Upper lobe of left lung (tissue), 6 donors: Measurements from ENCODE around the gene FRAS1. TPM values are rescaled to one million over a fixed set of nuclear protein-coding genes. Genes with fewer than 3 reads are reported as not detected.

ENCODE experiments used
- ATAC-seq, 2 donors: fragments of 200-7000 bp; cut with Tn5 transposase; one replicate each; pipeline ENCODE4 v1.9.1; 2022; ENCODE audit warnings: mild to moderate bottlenecking in 2 of 2, moderate library complexity in 2 of 2; ENCODE audit not compliant: low FRiP score in 2 of 2
- DNase-seq, 2 donors: peaks; one replicate each; pipeline ENCODE4 v3.0.0-alpha.2; 2019 to 2020
- H3K27ac ChIP-seq, 4 donors: fragments of 200-600 bp; sonication (generic); one replicate each; pipeline ENCODE4 v1.5.1; 2016 to 2019
- H3K27me3 ChIP-seq, 4 donors: fragments of 200-600 bp; sonication (generic); one replicate each; pipeline ENCODE4 v1.5.1; 2017 to 2019
- H3K36me3 ChIP-seq, 4 donors: fragments of 200-600 bp; sonication (generic); one replicate each; pipeline ENCODE4 v1.5.1; 2016 to 2019
- H3K4me1 ChIP-seq, 4 donors: fragments of 200-600 bp; sonication (generic); one replicate each; pipeline ENCODE4 v1.5.1; 2018 to 2019
- H3K4me3 ChIP-seq, 4 donors: fragments of 200-600 bp; sonication (generic); one replicate each; pipeline ENCODE4 v1.5.1; 2017 to 2019; ENCODE audit warnings: mild to moderate bottlenecking in 2 of 4, moderate library complexity in 1 of 4
- H3K9me3 ChIP-seq, 4 donors: fragments of 200-600 bp; sonication (generic); one replicate each; pipeline ENCODE4 v1.5.1; 2018 to 2019
- EP300 ChIP-seq, 4 donors: sonication (generic); formaldehyde crosslinking; IDR thresholded peaks; one replicate each; pipeline ENCODE4 v1.5.1; 2017; ENCODE audit warnings: antibody characterized with exemption in 4 of 4, control low read depth in 2 of 4
- POLR2A ChIP-seq, 4 donors: fragments of 450-650 bp; IDR thresholded peaks; one replicate each; pipeline ENCODE4 v1.5.1; 2016 to 2017; ENCODE audit warnings: antibody characterized with exemption in 4 of 4, mild to moderate bottlenecking in 2 of 4
- POLR2AphosphoS5 ChIP-seq, 2 donors: sonication (generic); formaldehyde crosslinking; IDR thresholded peaks; one replicate each; pipeline ENCODE4 v1.5.1; 2017; ENCODE audit warnings: antibody characterized with exemption in 2 of 2
- WGBS, 2 donors: methylation state at CpG; one replicate each; pipeline ENCODE4 v1.1.5; 2017 to 2018; 5-methylcytosine and 5-hydroxymethylcytosine counted together
- total RNA-seq, 6 donors: library from RNA; depleted of rRNA in 4 of 6; stranded (reverse); fragments of >200 nt in 4 of 6; gene quantifications; one replicate each; pipeline versions ENCODE4 v1.1.0 to v1.2.1, GENCODE V29; 2016 to 2021
- TF ChIP-seq, protein P1 (sequence below), 6 experiments: fragments of 450-650 bp in 4 of 6; fragments of 200-600 bp in 2 of 6; sonication (generic) in 2 of 6; IDR thresholded peaks; one replicate each; pipeline ENCODE4 v1.5.1; 2016 to 2019; ENCODE audit warnings: antibody characterized with exemption in 6 of 6
- donor health status: DM: no; HTN: no; CAD: no; lungs with moderate emphysema.
- donor health status: DM: no; HTN: yes; CAD: no; lungs with severe emphysema.

FRAS1 gene
- total RNA-seq, 6 donors from 2014 or later: 3.9 to 11.2 (median 6.7) TPM

DNA sequence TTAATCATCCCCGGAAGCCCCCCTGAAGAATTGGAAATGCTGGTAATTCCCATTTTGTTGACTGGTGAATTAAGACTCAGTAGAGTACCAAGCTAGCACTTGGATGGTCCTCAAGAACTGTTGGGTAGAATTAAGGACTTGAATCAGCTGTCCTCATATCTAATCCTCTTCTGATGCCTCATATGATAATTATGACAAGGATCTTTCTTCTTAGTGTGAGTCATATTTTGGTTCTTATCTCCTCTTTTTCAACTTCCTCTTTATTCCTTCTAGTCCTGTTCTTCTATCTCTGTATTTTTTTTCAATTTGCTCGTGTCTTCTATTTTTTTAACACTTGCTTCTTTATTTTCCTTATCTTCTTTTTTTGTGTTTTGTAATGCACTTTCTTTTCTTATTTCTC, 288.1 kb downstream of the FRAS1 start:
- Histone ChIP-seq H3K4me3 (no peak overlapping the region), H3K9me3 (no peaks in the 10 kb centered on the region), H3K4me1 (no peaks in the 10 kb centered on the region), H3K27ac (no peak overlapping the region), H3K36me3 (no peaks in the 10 kb centered on the region), H3K27me3 (no peaks in the 10 kb centered on the region)
- TF ChIP-seq EP300 (IDR thresholded peaks at IDR 0.05) (no peak), POLR2AphosphoS5 (IDR thresholded peaks at IDR 0.05) (no peak), POLR2A (IDR thresholded peaks at IDR 0.05) (no peak)
- TF ChIP-seq, protein P1, sequence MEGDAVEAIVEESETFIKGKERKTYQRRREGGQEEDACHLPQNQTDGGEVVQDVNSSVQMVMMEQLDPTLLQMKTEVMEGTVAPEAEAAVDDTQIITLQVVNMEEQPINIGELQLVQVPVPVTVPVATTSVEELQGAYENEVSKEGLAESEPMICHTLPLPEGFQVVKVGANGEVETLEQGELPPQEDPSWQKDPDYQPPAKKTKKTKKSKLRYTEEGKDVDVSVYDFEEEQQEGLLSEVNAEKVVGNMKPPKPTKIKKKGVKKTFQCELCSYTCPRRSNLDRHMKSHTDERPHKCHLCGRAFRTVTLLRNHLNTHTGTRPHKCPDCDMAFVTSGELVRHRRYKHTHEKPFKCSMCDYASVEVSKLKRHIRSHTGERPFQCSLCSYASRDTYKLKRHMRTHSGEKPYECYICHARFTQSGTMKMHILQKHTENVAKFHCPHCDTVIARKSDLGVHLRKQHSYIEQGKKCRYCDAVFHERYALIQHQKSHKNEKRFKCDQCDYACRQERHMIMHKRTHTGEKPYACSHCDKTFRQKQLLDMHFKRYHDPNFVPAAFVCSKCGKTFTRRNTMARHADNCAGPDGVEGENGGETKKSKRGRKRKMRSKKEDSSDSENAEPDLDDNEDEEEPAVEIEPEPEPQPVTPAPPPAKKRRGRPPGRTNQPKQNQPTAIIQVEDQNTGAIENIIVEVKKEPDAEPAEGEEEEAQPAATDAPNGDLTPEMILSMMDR (IDR thresholded peaks at IDR 0.05): no peak
- ATAC-seq: no peak
- DNase-seq: no peak
- 79 to 84% methylated on average over 2 of the region's 2 CpGs for WGBS, 2 donors

DNA sequence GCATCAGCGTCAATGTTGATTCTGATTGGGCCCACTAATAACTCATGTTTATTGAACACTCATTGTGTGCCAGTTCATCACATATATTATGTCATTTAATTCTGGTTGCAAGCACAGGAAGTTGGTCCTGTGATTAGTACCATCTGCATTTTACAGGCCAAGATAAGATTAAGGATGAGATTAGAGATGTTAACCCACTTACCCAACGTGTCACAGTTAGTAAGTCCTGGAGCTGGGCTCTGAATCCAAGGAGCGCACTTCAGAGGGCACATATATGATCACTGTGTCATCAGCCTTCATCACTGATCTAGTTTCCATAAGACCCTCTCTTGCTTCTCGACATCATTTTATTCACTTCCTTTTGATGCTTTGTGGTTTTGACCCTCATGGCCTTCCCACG, 289.1 kb downstream of the FRAS1 start:
- Histone ChIP-seq H3K4me3 (no peak overlapping the region), H3K9me3 (no peaks in the 10 kb centered on the region), H3K36me3 (no peaks in the 10 kb centered on the region), H3K4me1 (no peaks in the 10 kb centered on the region), H3K27ac (no peak overlapping the region), H3K27me3 (no peaks in the 10 kb centered on the region)
- DNase-seq (no peak), ATAC-seq (no peak)
- TF ChIP-seq POLR2A (IDR thresholded peaks at IDR 0.05) (no peak), POLR2AphosphoS5 (IDR thresholded peaks at IDR 0.05) (no peak), EP300 (IDR thresholded peaks at IDR 0.05) (no peak)
- TF ChIP-seq, protein P1 (IDR thresholded peaks at IDR 0.05): no peak
- WGBS, 2 donors: 78 to 84% methylated on average over 5 of the region's 5 CpGs

DNA sequence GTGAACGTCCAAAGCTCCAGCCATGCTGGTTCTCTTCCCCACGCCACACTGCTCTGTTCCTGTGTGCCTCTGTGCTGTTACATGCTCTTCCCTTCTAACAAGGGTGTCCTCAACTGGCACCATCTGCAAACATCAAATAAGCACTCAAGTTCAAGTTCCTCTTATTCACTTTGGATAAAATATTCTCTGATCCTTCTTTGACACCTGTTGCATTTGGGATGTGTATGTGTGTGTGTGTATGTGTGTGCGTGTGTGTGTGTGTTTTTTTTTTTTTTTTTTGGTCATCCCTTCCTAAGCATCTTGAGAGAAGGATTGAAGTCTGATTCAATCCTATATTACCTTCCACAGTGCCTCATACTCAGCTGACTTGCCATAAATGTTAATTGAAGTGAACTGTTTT, 290.4 kb downstream of the FRAS1 start:
- H3K36me3 ChIP-seq: no peaks in the 10 kb centered on the region
- no peaks in the 10 kb centered on the region for H3K27me3 ChIP-seq
- H3K4me1 ChIP-seq: no peaks in the 10 kb centered on the region
- H3K27ac ChIP-seq: no peak overlapping the region
- DNase-seq (no peak), ATAC-seq (no peak)
- 90 to 93% methylated on average over 3 of the region's 3 CpGs for WGBS, 2 donors
- TF ChIP-seq POLR2AphosphoS5 (IDR thresholded peaks at IDR 0.05): no peak
- TF ChIP-seq POLR2A (IDR thresholded peaks at IDR 0.05): no peak
- no peak for TF ChIP-seq EP300 (IDR thresholded peaks at IDR 0.05)
- TF ChIP-seq, protein P1 (IDR thresholded peaks at IDR 0.05): no peak
- H3K9me3 ChIP-seq: no peaks in the 10 kb centered on the region
- H3K4me3 ChIP-seq: no peak overlapping the region

DNA sequence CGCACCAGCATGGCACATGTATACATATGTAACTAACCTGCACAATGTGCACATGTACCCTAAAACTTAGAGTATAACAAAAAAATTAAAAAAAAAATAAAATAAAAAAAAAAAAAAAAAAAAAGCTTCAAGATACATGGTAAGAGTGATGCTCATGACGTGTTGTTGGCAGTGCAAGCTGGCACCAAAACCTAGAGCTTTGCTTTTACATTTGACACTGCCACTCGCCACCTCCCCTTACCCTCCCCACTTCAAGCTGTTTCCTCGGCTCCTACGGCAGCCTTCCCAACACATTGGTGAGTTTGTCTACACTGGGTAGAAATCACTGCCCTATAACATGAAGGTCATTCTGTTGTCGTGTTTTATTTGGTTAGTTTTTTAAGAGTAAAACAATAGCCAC, 296.8 kb downstream of the FRAS1 start:
- TF ChIP-seq, protein P1 (IDR thresholded peaks at IDR 0.05): no peak
- TF ChIP-seq POLR2AphosphoS5 (IDR thresholded peaks at IDR 0.05): no peak
- TF ChIP-seq POLR2A (IDR thresholded peaks at IDR 0.05): no peak
- no peak for TF ChIP-seq EP300 (IDR thresholded peaks at IDR 0.05)
- 92 to 93% methylated on average over 5 of the region's 6 CpGs for WGBS, 2 donors
- Histone ChIP-seq H3K27me3 (no peaks in the 10 kb centered on the region), H3K4me3 (no peak overlapping the region), H3K36me3 (no peaks in the 10 kb centered on the region), H3K9me3 (no peaks in the 10 kb centered on the region), H3K4me1 (no peaks in the 10 kb centered on the region), H3K27ac (no peak overlapping the region)
- no peak for DNase-seq
- ATAC-seq: no peak

DNA sequence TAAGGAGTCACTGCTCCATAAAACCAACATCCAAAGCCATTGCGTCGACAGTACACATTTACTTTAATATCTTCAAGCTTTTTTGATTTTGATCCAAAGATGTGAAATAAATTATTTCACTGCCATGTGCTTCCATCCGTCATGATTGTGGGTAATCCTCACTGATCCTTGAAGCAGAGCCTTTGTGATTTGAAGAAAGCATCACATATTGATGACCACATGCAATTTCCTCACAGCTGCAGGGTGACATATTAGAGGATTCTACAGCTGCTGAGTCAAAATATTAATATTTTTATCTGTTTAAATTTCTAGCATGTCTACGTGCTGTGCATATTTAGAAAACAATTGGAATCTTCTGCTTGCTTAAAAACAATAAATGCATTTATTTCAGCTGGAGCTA, 297.7 kb downstream of the FRAS1 start:
- H3K4me1 ChIP-seq: no peaks in the 10 kb centered on the region
- no peak for DNase-seq
- WGBS, 2 donors: 83 to 92% methylated on average over 4 of the region's 4 CpGs
- no peak for ATAC-seq
- TF ChIP-seq POLR2AphosphoS5 (IDR thresholded peaks at IDR 0.05) (no peak), POLR2A (IDR thresholded peaks at IDR 0.05) (no peak), EP300 (IDR thresholded peaks at IDR 0.05) (no peak)
- TF ChIP-seq, protein P1 (IDR thresholded peaks at IDR 0.05): no peak
- no peaks in the 10 kb centered on the region for H3K9me3 ChIP-seq
- no peak overlapping the region for H3K4me3 ChIP-seq
- no peaks in the 10 kb centered on the region for H3K27me3 ChIP-seq
- no peaks in the 10 kb centered on the region for H3K36me3 ChIP-seq
- no peak overlapping the region for H3K27ac ChIP-seq
